ENCODE results near the gene UGT2A3.

DNA sequence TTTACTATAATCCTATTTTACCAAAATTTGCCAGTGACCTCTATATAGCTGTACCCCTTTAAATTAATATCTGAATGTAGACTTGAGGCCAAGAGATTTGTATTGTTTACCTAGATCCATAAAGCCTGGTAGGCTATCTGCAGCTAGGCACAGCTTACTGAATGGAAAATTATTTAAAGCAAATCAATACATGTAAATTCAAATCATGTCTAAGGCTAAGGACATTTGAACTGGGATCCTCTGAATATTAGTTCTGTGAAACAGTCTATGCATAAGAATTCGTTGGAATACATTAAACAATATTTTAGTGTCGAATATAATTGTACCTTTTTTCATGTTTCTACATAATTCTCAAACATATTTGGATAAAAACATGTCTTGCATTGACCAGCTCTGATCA lies 1.6 kb downstream of the UGT2A3 start:
- TF ChIP-seq, protein P1, sequence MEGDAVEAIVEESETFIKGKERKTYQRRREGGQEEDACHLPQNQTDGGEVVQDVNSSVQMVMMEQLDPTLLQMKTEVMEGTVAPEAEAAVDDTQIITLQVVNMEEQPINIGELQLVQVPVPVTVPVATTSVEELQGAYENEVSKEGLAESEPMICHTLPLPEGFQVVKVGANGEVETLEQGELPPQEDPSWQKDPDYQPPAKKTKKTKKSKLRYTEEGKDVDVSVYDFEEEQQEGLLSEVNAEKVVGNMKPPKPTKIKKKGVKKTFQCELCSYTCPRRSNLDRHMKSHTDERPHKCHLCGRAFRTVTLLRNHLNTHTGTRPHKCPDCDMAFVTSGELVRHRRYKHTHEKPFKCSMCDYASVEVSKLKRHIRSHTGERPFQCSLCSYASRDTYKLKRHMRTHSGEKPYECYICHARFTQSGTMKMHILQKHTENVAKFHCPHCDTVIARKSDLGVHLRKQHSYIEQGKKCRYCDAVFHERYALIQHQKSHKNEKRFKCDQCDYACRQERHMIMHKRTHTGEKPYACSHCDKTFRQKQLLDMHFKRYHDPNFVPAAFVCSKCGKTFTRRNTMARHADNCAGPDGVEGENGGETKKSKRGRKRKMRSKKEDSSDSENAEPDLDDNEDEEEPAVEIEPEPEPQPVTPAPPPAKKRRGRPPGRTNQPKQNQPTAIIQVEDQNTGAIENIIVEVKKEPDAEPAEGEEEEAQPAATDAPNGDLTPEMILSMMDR (IDR thresholded peaks at IDR 0.05 in 8 of 11, conservative IDR thresholded peaks at IDR 0.05 in 3 of 11) = no peak
- TF ChIP-seq POLR2A (IDR thresholded peaks at IDR 0.05) (no peak), POLR2AphosphoS5 (IDR thresholded peaks at IDR 0.05) (no peak)
